Brain pericyte (primary cell): ENCODE measurements around the gene IGFL4.
A peak's percentile ranks its signal among the peaks of the same experiment; 100 is the strongest.

ENCODE experiments used
- DNase-seq: peaks from one replicate; pipeline ENCODE4 v3.0.0-alpha.2; 2012; ENCODE audit warnings: low read depth, low spot score

IGFL4 gene

GRCh38 chr19:46020819-46021125 lies 20.0 kb downstream of the IGFL4 start:
- no peak for DNase-seq

GRCh38 chr19:46019270-46019669 lies 21.5 kb downstream of the IGFL4 start:
- DNase-seq = no peak

- DNase-seq = no peak
Observed at GRCh38 chr19:46018729-46019251, 22.0 kb downstream of the IGFL4 start.

- no peak for DNase-seq
Observed at GRCh38 chr19:46017874-46018675, 22.7 kb downstream of the IGFL4 start.

DNA sequence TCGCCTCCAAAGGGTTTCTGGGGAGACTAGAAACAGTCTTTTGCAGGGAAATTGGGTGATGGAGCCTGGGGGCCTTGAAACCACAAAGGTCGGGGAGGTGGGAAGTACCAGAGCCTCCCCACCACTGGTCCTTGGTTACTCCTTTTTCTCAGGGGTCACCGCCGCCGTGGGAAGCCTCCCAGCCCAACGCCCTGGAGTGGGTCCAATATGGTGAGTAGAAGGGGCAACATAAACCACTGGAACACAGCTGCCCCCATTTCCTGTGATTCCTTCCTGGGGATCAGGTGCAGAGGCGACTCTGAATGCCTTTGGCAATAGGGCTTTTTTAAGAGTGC lies 23.7 kb downstream of the IGFL4 start:
- DNase-seq = no peak

GRCh38 chr19:46016426-46017094 lies 24.2 kb downstream of the IGFL4 start:
- no peak for DNase-seq

- DNase-seq = no peak
Observed at GRCh38 chr19:46015687-46016425, 24.9 kb downstream of the IGFL4 start.

GRCh38 chr19:46014941-46015686 lies 25.7 kb downstream of the IGFL4 start:
- no peak for DNase-seq

DNA sequence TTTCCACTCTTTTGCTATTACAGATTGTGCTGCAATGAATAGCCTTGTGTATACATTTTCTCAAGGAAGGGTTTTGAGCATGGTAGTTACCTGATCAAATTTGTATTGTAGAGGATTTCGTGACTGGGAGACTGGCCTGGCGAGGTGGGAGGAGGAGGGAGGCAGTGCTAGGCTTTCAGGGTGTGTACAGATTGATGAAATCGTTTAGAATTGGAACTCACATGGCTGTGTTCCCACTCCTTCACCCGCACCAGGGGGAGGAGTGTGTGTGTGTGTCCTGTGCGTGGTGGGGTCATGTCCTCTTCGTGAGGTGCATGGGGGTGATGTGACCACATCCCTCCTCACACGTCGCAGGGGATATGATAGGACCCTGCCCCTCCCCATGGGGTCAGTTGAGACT lies 26.3 kb downstream of the IGFL4 start:
- DNase-seq = no peak

GRCh38 chr19:46009530-46010510 lies 31.0 kb downstream of the IGFL4 start:
- no peak for DNase-seq

DNA sequence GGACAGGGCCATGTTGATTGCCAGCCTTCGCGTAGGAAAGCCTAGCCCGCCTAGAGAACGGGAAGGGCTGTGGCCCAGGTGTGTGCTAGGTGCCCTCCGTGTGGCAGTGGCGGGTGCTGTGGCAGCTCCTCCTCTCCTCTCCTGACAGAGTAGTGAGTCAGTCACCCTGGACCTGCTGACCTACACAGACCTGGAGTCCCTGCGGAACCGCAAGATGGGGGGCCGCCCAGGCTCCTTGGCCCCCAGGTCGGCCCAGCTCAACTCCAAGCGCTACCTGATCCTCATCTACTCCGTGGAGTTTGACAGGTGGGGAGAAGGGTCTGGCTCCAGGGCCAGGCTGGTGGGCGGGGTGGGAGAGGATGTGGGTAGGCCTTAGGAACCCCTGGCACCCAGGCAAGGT lies 34.4 kb downstream of the IGFL4 start:
- no peak for DNase-seq

DNA sequence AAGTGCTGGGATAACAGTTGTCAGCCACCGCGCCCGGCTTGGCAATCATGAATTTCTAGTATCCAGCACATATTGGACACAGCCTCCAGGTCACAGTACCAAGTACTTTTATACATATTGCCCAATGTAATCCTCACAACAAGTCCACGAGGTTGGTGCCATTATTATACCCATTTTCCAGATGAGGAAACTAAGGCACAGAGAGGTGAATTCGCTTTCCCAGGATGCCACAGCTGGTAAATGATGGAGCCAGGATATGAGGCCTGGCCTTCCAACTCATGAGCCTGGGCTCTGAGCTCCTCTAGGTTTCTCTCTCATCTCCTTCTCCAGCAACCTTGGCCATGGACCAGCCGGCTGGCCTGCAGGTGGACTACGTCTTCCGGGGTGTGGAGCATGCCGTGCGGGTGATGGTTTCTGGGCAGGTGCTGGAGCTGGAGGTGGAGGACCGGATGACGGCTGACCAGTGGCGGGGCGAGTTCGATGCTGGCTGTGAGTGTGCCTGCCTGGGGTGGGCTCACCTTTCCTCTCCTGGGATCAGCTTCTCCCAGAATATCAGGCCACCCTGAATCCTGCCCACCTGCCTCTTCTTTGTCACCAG lies 38.0 kb downstream of the IGFL4 start:
- no peak for DNase-seq

DNA sequence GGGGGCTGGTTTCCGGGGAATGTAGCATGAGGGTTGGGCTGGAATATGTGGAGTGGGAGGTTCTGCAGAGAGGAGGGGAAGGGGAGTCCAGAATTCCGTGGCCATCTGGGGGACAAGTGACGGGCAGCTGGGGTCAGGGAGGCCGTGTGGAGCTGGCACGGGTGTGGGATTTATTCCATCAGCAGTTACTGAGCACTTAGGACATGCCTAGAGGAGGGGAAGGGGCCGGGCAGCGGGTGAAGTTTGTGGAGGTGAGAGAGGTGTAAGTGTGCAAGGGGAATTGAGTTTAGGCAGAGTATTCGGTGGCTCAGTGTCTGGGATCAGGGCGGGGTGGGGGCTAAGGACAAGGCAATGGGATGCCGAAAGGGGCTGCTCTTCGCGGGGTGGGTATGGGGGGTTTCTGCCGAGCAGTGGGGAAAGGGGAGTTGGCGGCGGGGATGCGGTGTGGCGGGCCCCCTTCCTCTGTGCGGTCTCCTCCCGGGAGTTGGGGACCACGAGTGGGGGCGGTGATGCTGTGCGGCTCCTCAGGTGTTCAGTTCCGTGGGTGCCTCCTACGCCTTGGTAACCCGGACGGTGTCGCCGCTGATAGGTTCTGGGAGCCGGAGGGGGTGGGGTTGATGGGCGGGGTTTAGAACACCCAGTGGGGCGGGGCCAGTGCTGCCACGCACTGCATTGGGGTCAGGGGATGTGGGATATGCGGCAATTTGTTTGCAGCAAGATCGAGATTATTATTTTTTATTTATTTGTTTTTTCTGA lies 40.1 kb downstream of the IGFL4 start:
- no peak for DNase-seq

DNA sequence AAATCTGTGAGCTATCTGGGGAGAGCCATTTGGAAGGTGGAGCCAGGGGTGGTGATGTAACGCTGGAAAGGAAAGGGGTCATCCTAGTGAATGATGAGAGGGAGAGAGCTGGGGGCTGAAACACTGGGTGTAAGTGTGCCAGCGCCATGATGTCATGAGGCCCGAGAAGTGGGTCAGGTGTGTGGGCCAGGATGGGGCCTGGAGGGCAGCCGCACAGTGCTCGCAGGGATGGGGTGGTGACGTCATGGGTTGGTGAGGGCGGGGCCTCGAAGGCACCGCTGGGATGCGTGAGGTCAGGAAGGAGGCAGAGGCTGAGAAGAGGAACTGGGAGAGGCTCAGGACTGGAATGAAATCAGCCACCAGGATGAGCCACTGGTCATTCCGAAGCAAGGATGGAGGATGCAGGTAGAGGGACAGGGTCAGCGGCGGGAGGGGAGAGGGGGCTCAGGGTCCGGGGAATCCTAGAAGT lies 41.1 kb downstream of the IGFL4 start:
- DNase-seq = no peak

GRCh38 chr19:45998834-45999233 lies 42.0 kb downstream of the IGFL4 start:
- DNase-seq = no peak

DNA sequence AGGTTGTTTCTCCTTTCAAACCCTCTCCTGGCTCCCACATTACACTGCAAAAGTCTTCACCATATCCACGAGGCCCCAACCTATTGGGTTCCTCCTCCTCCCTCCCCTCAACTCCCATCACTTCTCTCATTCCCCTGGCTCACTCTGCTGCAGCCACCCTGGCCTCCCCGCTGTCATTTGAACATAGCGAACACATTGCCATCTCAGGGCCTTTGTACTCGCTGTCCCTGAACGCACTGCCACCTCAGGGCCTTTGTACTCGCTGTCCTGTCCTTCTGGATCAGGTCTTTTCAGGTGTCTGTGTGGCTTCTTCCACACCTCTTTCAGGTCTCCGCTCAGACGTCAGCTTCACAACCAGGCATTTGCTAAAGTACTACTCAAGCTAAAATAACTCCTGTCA lies 43.9 kb downstream of the IGFL4 start:
- no peak for DNase-seq

- no peak for DNase-seq
Observed at GRCh38 chr19:45995715-45996385, 45.0 kb downstream of the IGFL4 start.

GRCh38 chr19:45994998-45995714 lies 45.6 kb downstream of the IGFL4 start, which contains the start of gene CCDC61:
TSS of gene CCDC61 (plus strand) at chr19:45995467. CDS start at chr19:46003019, 7,552 bp downstream.
- peak; percentile 98 for DNase-seq
